LNCaP clone FGC (cell line): ENCODE results near the gene DLL1.

Experiments
- DNase-seq: peaks from one replicate; pipeline ENCODE4 v3.0.0-alpha.2; 2011; ENCODE audit warnings: low read depth
- H3K4me3 ChIP-seq: 2 replicates; pipeline ENCODE4 v1.5.1; 2011; ENCODE audit warnings: mild to moderate bottlenecking, low read depth, low read length, control low read depth
- CTCF ChIP-seq: IDR thresholded peaks from 2 replicates; pipeline ENCODE4 v1.5.1; 2012; ENCODE audit warnings: mild to moderate bottlenecking; ENCODE audit not compliant: control insufficient read depth, insufficient read depth; ENCODE audit errors: extremely low read depth

DLL1 gene

GRCh38 chr6:170305805-170306323 lies 15.0 kb upstream of the DLL1 start:
- no peak for DNase-seq
- TF ChIP-seq CTCF: no peak
- peak overlapping the region; percentile 71 for H3K4me3 ChIP-seq

GRCh38 chr6:170301184-170301583 lies 10.3 kb upstream of the DLL1 start:
- TF ChIP-seq CTCF: no peak
- no peak for DNase-seq
- no peak overlapping the region for H3K4me3 ChIP-seq

- H3K4me3 ChIP-seq: no peak overlapping the region
- no peak for TF ChIP-seq CTCF
- DNase-seq: no peak
Observed at GRCh38 chr6:170298688-170299087, 7.8 kb upstream of the DLL1 start.

DNA sequence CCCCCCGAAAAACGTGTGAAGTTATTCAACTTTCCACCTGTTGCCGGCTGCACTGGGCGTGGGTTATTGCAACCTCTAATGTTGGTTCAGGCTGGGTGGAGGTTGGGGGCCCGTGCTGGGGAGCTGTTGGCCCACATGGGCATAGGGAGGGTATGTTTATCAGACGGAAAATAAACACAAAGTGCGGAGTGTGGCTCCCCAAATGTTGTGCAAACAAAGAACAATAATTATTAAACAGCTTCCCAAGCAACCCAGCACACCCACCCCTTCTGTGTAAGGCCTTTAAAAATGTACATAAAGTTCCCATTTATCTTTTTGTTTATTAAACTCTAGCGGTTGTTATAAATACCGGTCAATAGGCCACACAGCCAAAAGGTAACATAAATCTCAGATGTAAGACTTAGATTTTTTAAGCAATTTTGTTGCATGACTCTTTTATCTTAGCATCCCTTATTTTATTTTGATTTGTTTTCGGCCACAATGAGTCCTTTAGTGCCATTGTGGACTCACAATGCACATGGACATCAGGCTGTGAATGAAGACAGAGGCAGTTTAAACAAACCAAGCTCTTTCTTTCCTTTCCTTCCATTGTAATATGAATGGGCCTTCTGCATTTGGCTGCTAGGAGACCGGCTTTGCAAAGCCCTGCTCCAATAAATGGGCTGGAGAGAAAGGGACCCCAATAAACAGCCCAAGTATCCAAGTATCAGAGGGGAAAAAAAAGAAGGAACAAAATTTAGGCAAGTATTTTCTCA lies 6.9 kb upstream of the DLL1 start:
- no peak for TF ChIP-seq CTCF
- no peak overlapping the region for H3K4me3 ChIP-seq
- DNase-seq: no peak

DNA sequence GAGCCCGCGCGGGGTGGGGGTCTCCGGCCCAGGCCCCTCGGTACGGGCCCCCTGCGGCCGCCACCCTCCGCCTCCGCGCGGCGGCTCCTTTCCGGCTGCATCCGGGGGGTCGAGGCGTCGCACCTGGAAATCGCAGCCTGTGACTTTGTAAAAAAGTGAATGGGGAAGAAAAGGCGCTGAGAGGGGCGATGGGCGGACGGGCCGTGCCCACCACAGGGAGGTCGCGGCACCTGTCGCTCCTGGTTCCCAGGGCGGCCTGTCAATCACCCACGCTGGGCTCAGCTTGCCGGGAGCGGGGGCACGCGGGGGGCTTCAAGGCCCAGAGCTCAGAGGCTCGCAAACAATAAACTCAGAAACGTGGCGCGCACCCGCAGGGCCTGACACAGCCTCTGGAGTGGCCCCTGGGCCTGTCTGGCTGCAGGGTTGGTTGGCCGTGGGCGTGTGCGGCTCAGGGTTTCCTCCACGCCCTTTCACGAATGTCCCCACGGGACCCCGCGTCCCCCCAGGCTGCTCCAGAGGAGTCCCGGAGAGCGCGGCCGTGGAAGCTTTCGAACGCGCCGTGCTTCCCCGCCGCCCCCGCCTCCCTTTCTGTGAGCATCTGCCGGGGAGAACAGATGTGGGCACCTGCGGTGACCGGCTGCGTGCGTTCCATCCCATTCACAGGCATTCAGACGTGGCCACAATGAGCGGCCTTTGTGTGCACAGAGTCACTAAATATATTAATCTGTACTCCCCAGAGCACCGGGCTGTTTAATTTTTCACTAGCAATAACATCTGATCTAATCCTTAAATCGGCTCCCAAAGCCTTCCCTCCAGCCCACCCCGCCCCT lies 6.1 kb upstream of the DLL1 start:
- H3K4me3 ChIP-seq: no peak overlapping the region
- TF ChIP-seq CTCF: no peak
- no peak for DNase-seq

- TF ChIP-seq CTCF: no peak
- no peak for DNase-seq
- peak overlapping the region; percentile 49; the same call in 1 of the 2 replicates for H3K4me3 ChIP-seq
Observed at GRCh38 chr6:170296423-170296745, 5.5 kb upstream of the DLL1 start.
